GM12872 (cell line): ENCODE data around the gene UBASH3B.

Source experiments
- CTCF ChIP-seq: IDR thresholded peaks from 3 replicates; pipeline ENCODE4 v1.5.1; 2011; ENCODE audit warnings: low read depth, mild to moderate bottlenecking, low read length, moderate library complexity; ENCODE audit not compliant: insufficient read depth

The UBASH3B gene

DNA sequence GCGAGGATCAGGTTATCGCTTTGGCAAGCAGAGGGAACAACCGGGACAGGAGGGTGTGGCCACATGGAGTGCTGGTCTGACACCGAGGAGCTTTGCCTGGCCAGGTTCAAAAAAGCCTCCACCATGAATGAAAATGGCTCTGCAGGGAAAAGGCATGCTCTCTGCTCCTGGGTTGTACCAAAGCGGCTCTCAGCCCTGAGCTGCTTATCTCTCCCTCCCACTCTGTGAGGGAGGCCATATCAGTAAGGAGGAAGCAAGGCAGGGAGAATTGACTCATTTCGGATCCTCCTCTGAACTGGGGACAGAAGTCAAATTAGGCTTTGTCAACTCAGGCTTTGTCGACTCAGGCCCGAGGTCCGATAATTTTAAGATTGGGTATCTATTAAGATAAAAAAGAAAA is 99.9 kb downstream of the UBASH3B start:
- no peak for TF ChIP-seq CTCF

DNA sequence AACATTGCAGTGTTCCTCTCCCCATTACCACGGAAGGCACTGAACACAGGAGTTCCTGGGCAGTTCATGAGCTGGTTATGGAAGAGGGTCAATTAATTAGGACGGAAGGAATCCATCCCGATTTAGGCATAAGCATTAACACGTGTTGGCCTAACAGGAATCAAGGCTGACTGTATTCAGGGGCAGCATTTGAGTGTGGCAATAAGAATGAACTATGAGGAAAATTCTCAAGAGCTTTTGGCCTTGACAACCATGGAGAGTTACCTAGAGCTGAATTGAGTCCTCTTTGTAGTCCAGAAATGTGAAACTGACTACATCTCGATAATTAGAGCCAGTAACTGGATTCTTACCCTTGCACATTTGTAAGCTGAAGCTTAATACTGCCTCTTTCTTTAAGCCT is 100.4 kb downstream of the UBASH3B start:
- no peak for TF ChIP-seq CTCF

GRCh38 chr11:122756417-122756816 is 100.9 kb downstream of the UBASH3B start:
- TF ChIP-seq CTCF: 0 out of 3 replicates have a peak, but pooled peaks have one; percentile 26

- no peak for TF ChIP-seq CTCF
Observed at GRCh38 chr11:122757201-122757600, 101.7 kb downstream of the UBASH3B start.

GRCh38 chr11:122758339-122758738 is 102.8 kb downstream of the UBASH3B start:
- no peak for TF ChIP-seq CTCF

- no peak for TF ChIP-seq CTCF
Observed at GRCh38 chr11:122758974-122759373, 103.5 kb downstream of the UBASH3B start.

DNA sequence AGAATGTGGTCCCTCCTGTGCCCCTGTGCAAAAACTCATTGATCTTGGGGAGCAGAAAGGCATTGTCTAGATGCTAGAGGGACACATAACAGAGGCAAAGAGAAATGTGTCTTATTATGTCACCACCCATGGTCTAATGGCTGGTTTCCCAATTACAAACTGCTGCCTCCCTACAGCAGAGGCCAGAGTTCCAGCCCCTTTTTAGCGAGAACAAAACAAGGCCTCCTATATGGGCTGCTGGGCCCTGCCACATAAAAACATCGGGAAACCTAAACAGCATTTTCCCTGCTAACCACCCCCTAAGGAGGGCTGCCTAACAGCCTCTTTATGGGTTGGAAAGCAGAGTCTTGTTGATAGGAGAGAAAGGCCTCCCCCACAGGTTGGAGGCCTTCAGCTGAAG is 107.6 kb downstream of the UBASH3B start:
- TF ChIP-seq CTCF: no peak

- no peak for TF ChIP-seq CTCF
Observed at GRCh38 chr11:122764371-122765090, 109.0 kb downstream of the UBASH3B start.
